Transverse colon (tissue), 3 donors: ENCODE data around the gene MEI4.

Experiments
- CTCF ChIP-seq, 5 experiments: fragments of 200-600 bp in 3 of 5; fragments of 450-650 bp in 2 of 5; sonication (generic) in 3 of 5; IDR thresholded peaks; 1 replicate in 2 of 5; 2 replicates in 3 of 5; pipeline ENCODE4 v1.5.1; 2016 to 2017; ENCODE audit warnings: antibody characterized with exemption in 5 of 5, inconsistent platforms in 3 of 5, mild to moderate bottlenecking in 2 of 5, moderate library complexity in 1 of 5
- EP300 ChIP-seq: sonication (generic); formaldehyde crosslinking; IDR thresholded peaks from one replicate; pipeline ENCODE4 v1.6.1; 2017; ENCODE audit warnings: antibody characterized with exemption, low read depth

- no peak for TF ChIP-seq CTCF (IDR thresholded peaks at IDR 0.05)
- no peak for TF ChIP-seq EP300
These were observed 123.6 kb downstream of the MEI4 start for GRCh38 chr6:77776441-77776840.
